ENCODE data around the gene DHRS1.

Gene DHRS1

GRCh38 chr14:24285351-24285750 lies 14.2 kb downstream of the DHRS1 start:
- peak; percentile 19 for DNase-seq (ENCODE audit: low read depth, low spot score)
- ChIA-PET POLR2A (no interaction called here), CTCF (interaction anchor here (1.6 to 3.1 kb wide), 3 partner anchors 12 to 22 kb away, joined by 6 to 20 read pairs (median 12); partner anchors contain the start of genes CIDEB and RABGGTA)
- H3K4me3 ChIP-seq (ENCODE audit: low read depth, low read length): no peak overlapping the region
- TF ChIP-seq, protein P1, sequence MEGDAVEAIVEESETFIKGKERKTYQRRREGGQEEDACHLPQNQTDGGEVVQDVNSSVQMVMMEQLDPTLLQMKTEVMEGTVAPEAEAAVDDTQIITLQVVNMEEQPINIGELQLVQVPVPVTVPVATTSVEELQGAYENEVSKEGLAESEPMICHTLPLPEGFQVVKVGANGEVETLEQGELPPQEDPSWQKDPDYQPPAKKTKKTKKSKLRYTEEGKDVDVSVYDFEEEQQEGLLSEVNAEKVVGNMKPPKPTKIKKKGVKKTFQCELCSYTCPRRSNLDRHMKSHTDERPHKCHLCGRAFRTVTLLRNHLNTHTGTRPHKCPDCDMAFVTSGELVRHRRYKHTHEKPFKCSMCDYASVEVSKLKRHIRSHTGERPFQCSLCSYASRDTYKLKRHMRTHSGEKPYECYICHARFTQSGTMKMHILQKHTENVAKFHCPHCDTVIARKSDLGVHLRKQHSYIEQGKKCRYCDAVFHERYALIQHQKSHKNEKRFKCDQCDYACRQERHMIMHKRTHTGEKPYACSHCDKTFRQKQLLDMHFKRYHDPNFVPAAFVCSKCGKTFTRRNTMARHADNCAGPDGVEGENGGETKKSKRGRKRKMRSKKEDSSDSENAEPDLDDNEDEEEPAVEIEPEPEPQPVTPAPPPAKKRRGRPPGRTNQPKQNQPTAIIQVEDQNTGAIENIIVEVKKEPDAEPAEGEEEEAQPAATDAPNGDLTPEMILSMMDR (IDR thresholded peaks at IDR 0.05; ENCODE audit: insufficient read depth, low read length, missing control alignments): no peak

GRCh38 chr14:24284501-24285035 lies 15.0 kb downstream of the DHRS1 start:
- TF ChIP-seq, protein P1 (IDR thresholded peaks at IDR 0.05; ENCODE audit: insufficient read depth, low read length, missing control alignments): no peak
- no peak for DNase-seq (ENCODE audit: low read depth, low spot score)
- no peak overlapping the region for H3K4me3 ChIP-seq (ENCODE audit: low read depth, low read length)
- ChIA-PET POLR2A (no interaction called here), CTCF (interaction anchor here (1.5 to 7.7 kb wide), 4 partner anchors 10 to 23 kb away, joined by 6 to 63 read pairs (median 10); partner anchors contain the start of genes CIDEB and RABGGTA)

- no peak overlapping the region for H3K4me3 ChIP-seq (ENCODE audit: low read depth, low read length)
- CTCF ChIA-PET: interaction anchor here (1.5 to 7.7 kb wide), 7 partner anchors 9 to 42 kb away, joined by 6 to 63 read pairs (median 12); partner anchors contain the start of genes CIDEB, RABGGTA and TINF2
- TF ChIP-seq, protein P1 (IDR thresholded peaks at IDR 0.05; ENCODE audit: insufficient read depth, low read length, missing control alignments): no peak
- POLR2A ChIA-PET: interaction anchor here (1.3 kb wide), 1 partner anchor 13 kb away, joined by 3 read pairs; the partner anchor contains the start of gene RABGGTA
- no peak for DNase-seq (ENCODE audit: low read depth, low spot score)
These were observed 15.7 kb downstream of the DHRS1 start for GRCh38 chr14:24283796-24284460.

DNA sequence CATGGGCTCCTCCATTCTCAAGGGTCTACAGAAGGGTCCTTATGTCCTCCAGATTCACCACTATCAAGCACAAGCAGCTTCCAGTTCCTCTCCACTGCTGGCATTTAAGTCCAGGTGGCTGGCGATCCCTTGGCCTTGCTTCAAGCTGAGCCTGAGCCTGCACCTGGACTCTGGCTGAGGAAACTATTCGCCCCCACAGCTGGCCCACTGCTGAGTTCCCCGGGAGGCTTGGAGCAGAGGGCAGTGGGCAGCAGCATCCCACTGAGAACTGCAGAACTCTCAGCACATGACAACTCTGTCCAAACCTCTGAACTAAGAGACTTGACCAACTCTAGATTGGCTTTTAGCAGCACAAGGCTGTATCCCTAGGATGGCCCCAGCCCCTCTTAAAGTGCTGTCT lies 16.8 kb downstream of the DHRS1 start:
- ChIA-PET POLR2A (interaction anchor here (1.3 kb wide), 1 partner anchor 12 kb away, joined by 3 read pairs; the partner anchor contains the start of gene RABGGTA), CTCF (interaction anchor here (0.9 to 7.7 kb wide), 6 partner anchors 10 to 150 kb away, joined by 3 to 63 read pairs (median 10); partner anchors contain the start of genes RABGGTA and TINF2)
- DNase-seq (ENCODE audit: low read depth, low spot score): no peak
- TF ChIP-seq, protein P1 (IDR thresholded peaks at IDR 0.05; ENCODE audit: insufficient read depth, low read length, missing control alignments): no peak
- no peak overlapping the region for H3K4me3 ChIP-seq (ENCODE audit: low read depth, low read length)

GRCh38 chr14:24281636-24282035 lies 17.9 kb downstream of the DHRS1 start:
- no peak for DNase-seq (ENCODE audit: low read depth, low spot score)
- CTCF ChIA-PET: interaction anchor here (1.9 to 7.7 kb wide), 4 partner anchors 11 to 40 kb away, joined by 6 to 63 read pairs (median 20); partner anchors contain the start of genes RABGGTA and TINF2
- no peak overlapping the region for H3K4me3 ChIP-seq (ENCODE audit: low read depth, low read length)
- POLR2A ChIA-PET: no interaction called here
- TF ChIP-seq, protein P1 (IDR thresholded peaks at IDR 0.05; ENCODE audit: insufficient read depth, low read length, missing control alignments): no peak

All from AG04449 (cell line).